ENCODE measurements around the gene NARF. TPM values are rescaled to one million over a fixed set of nuclear protein-coding genes. Genes with fewer than 3 reads are reported as not detected.

The NARF gene
- total and polyA plus RNA-seq, 4 donors, result 34.4 to 162 (median 60.9) TPM

DNA sequence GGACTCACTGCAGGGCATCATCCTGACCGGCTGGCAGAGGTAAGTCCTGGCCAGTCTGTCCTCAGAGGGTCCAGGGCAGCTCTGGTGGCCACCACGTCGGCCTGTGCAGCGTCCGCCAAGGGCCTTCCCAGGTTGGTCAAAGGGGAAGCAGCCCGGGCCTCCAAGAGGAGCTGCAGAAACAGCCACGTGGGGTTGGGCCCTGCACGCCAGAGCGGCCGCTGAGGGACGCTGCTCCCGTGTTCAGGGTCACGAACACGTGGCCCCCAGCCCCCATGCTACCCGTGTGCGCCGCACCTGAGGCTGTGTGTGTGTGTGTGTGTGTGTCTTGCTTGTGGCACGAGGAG, 21.2 kb upstream of the NARF start:
- Histone ChIP-seq H3K27ac (ENCODE audit: low read depth in 1 of 2, low read length in 2 of 2) (no peak overlapping the region), H3K36me3 (ENCODE audit: control insufficient read depth in 1 of 2, insufficient read depth in 2 of 2, low read length in 1 of 2) (no peaks in the 10 kb centered on the region), H3K4me1 (ENCODE audit: control insufficient read depth in 1 of 2, insufficient read depth in 2 of 2, low read length in 2 of 2) (no peaks in the 10 kb centered on the region), H3K4me3 (ENCODE audit: low read length in 2 of 2) (no peak overlapping the region), H3K9me3 (ENCODE audit: control insufficient read depth, low read length) (no peaks in the 10 kb centered on the region), H3K27me3 (ENCODE audit: control insufficient read depth in 1 of 2, insufficient read depth in 2 of 2, low read length in 1 of 2) (no peaks in the 10 kb centered on the region)
- 86 to 92% methylated on average over 18 of the region's 18 CpGs for WGBS, 2 donors
- ATAC-seq (ENCODE audit: low FRiP score) (no peak), DNase-seq (no peak)
- intact Hi-C loops (cut with DNase I), result no loop called here

- Histone ChIP-seq H3K4me3 (ENCODE audit: low read length in 2 of 2) (no peak overlapping the region), H3K27ac (ENCODE audit: low read depth in 1 of 2, low read length in 2 of 2) (no peak overlapping the region), H3K4me1 (ENCODE audit: control insufficient read depth in 1 of 2, insufficient read depth in 2 of 2, low read length in 2 of 2) (no peaks in the 10 kb centered on the region), H3K36me3 (ENCODE audit: control insufficient read depth in 1 of 2, insufficient read depth in 2 of 2, low read length in 1 of 2) (no peaks in the 10 kb centered on the region), H3K9me3 (ENCODE audit: control insufficient read depth, low read length) (no peaks in the 10 kb centered on the region), H3K27me3 (ENCODE audit: control insufficient read depth in 1 of 2, insufficient read depth in 2 of 2, low read length in 1 of 2) (no peaks in the 10 kb centered on the region)
- ATAC-seq (ENCODE audit: low FRiP score) (no peak), DNase-seq (peak in 1 of 2 donors; percentile 68)
- WGBS, 2 donors, result 84 to 87% methylated on average over 26 of the region's 26 CpGs
- intact Hi-C loops (cut with DNase I), result no loop called here
Observed at GRCh38 chr17:82438401-82439193, 19.9 kb upstream of the NARF start.

DNA sequence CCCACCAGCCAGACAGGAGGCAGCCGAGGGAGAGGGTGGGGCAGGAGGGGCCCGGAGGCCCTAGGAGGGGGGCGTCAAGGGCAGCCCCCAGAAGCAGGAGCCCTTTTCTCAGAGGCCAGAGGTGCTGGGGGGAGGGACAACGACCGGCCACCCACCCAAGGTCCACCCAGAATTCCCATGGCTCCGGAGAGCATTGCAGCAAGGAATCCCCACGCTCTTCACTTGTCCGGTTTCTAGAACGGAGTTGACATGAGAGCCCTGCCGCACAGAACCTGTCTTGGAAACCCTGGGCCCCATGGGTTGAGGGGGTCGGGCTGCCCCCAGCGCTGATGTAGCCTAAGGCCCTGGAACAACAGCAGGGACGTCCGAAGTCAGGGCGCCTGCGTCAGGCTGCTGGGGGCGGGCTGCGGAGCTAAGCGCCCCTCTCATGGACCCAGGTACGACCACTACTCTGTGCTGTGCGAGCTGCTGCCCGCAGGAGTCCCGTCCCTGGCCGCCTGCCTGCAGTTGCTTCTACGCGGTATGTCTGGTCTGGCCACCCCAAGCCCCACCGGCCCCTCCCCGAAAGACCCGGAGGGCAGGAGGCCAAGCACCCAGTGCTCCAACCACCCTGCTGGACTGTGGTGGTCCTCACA, 19.2 kb upstream of the NARF start:
- Histone ChIP-seq H3K4me3 (ENCODE audit: low read length in 2 of 2) (no peak overlapping the region), H3K9me3 (ENCODE audit: control insufficient read depth, low read length) (no peaks in the 10 kb centered on the region), H3K36me3 (ENCODE audit: control insufficient read depth in 1 of 2, insufficient read depth in 2 of 2, low read length in 1 of 2) (no peaks in the 10 kb centered on the region), H3K27ac (ENCODE audit: low read depth in 1 of 2, low read length in 2 of 2) (no peak overlapping the region), H3K27me3 (ENCODE audit: control insufficient read depth in 1 of 2, insufficient read depth in 2 of 2, low read length in 1 of 2) (no peaks in the 10 kb centered on the region), H3K4me1 (ENCODE audit: control insufficient read depth in 1 of 2, insufficient read depth in 2 of 2, low read length in 2 of 2) (no peaks in the 10 kb centered on the region)
- ATAC-seq (ENCODE audit: low FRiP score), result no peak
- intact Hi-C loops (cut with DNase I), result no loop called here
- 85 to 86% methylated on average over 29 of the region's 29 CpGs for WGBS, 2 donors
- DNase-seq, result peak in 1 of 2 donors; percentile 70

- Histone ChIP-seq H3K36me3 (ENCODE audit: control insufficient read depth in 1 of 2, insufficient read depth in 2 of 2, low read length in 1 of 2) (no peaks in the 10 kb centered on the region), H3K9me3 (ENCODE audit: control insufficient read depth, low read length) (no peaks in the 10 kb centered on the region), H3K4me3 (ENCODE audit: low read length in 2 of 2) (no peak overlapping the region), H3K4me1 (ENCODE audit: control insufficient read depth in 1 of 2, insufficient read depth in 2 of 2, low read length in 2 of 2) (no peaks in the 10 kb centered on the region), H3K27me3 (ENCODE audit: control insufficient read depth in 1 of 2, insufficient read depth in 2 of 2, low read length in 1 of 2) (no peaks in the 10 kb centered on the region), H3K27ac (ENCODE audit: low read depth in 1 of 2, low read length in 2 of 2) (no peak overlapping the region)
- intact Hi-C loops (cut with DNase I), result no loop called here
- DNase-seq (peak in 1 of 2 donors; percentile 70), ATAC-seq (ENCODE audit: low FRiP score) (no peak)
- 93 to 94% methylated on average over 33 to 34 of the region's 34 CpGs for WGBS, 2 donors
Observed at GRCh38 chr17:82439829-82440365, 18.6 kb upstream of the NARF start.

DNA sequence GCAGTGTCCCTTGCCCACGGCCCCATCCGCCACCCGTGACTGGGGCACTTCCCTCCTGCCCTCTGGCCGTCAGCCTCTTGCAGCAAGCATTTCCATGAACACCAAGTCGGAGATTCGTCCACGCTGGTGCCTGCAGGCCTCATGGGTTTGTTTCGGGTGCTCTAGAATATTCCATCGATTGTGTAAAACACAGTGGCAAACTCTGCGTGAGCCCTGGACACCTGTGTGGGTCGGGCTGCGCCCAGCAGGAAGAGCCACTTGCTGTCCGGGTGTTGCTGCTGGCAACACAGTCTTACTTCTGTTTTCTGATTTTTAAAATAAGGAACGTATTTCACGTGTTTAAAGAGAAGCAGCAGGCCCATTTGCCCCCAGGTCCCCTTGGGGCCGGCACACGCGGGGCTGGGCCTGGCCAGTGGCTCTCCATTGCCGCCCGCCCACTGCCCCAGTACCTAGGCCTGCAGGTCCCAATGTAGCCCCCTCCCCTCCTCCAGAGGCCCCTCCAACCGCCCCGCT, 18.0 kb upstream of the NARF start:
- Histone ChIP-seq H3K4me1 (ENCODE audit: control insufficient read depth in 1 of 2, insufficient read depth in 2 of 2, low read length in 2 of 2) (no peaks in the 10 kb centered on the region), H3K4me3 (ENCODE audit: low read length in 2 of 2) (no peak overlapping the region), H3K36me3 (ENCODE audit: control insufficient read depth in 1 of 2, insufficient read depth in 2 of 2, low read length in 1 of 2) (no peaks in the 10 kb centered on the region), H3K9me3 (ENCODE audit: control insufficient read depth, low read length) (no peaks in the 10 kb centered on the region), H3K27ac (ENCODE audit: low read depth in 1 of 2, low read length in 2 of 2) (no peak overlapping the region), H3K27me3 (ENCODE audit: control insufficient read depth in 1 of 2, insufficient read depth in 2 of 2, low read length in 1 of 2) (no peaks in the 10 kb centered on the region)
- intact Hi-C loops (cut with DNase I), result no loop called here
- ATAC-seq (ENCODE audit: low FRiP score) (no peak), DNase-seq (peak in 1 of 2 donors; percentile 73)
- WGBS, 2 donors, result 83 to 85% methylated on average over 22 of the region's 22 CpGs

DNA sequence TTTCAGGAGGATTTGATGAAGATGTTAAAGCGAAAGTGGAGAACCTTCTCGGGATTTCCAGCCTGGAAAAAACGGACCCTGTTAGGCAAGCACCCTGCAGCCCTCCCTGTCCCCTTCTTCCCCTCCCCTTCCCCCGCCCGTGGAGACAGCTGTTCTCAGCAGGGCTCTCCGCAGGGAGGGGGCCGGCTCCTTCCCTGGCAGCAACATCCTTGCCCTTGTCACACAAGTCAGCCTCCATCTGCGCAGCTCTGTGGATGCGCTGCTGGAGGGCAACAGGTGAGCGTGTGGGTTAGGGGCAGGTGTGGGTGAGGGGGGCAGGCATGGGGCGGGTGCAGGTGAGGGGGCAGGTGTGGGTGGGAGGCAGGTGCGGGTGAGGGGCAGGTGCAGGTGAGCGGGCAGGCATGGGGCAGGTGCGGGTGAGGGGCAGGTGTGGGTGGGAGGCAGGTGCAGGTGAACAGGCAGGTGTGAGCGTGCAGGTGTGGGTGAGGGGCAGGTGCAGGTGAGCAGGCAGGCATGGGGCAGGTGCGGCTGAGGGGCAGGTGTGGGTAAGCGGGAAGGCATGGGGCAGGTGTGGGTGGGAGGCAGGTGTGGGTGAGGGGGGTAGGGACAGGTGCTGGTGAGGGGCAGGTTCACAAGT, 17.4 kb upstream of the NARF start:
- no peaks in the 10 kb centered on the region for H3K27me3 ChIP-seq (ENCODE audit: control insufficient read depth in 1 of 2, insufficient read depth in 2 of 2, low read length in 1 of 2)
- H3K27ac ChIP-seq (ENCODE audit: low read depth in 1 of 2, low read length in 2 of 2), result no peak overlapping the region
- H3K9me3 ChIP-seq (ENCODE audit: control insufficient read depth, low read length), result no peaks in the 10 kb centered on the region
- no peaks in the 10 kb centered on the region for H3K4me1 ChIP-seq (ENCODE audit: control insufficient read depth in 1 of 2, insufficient read depth in 2 of 2, low read length in 2 of 2)
- WGBS, 2 donors, result 65 to 69% methylated on average over 17 of the region's 17 CpGs
- no peaks in the 10 kb centered on the region for H3K36me3 ChIP-seq (ENCODE audit: control insufficient read depth in 1 of 2, insufficient read depth in 2 of 2, low read length in 1 of 2)
- no peak overlapping the region for H3K4me3 ChIP-seq (ENCODE audit: low read length in 2 of 2)
- DNase-seq (peak; percentile 69 to 81), ATAC-seq (ENCODE audit: low FRiP score) (no peak)
- intact Hi-C loops (cut with DNase I), result no loop called here

DNA sequence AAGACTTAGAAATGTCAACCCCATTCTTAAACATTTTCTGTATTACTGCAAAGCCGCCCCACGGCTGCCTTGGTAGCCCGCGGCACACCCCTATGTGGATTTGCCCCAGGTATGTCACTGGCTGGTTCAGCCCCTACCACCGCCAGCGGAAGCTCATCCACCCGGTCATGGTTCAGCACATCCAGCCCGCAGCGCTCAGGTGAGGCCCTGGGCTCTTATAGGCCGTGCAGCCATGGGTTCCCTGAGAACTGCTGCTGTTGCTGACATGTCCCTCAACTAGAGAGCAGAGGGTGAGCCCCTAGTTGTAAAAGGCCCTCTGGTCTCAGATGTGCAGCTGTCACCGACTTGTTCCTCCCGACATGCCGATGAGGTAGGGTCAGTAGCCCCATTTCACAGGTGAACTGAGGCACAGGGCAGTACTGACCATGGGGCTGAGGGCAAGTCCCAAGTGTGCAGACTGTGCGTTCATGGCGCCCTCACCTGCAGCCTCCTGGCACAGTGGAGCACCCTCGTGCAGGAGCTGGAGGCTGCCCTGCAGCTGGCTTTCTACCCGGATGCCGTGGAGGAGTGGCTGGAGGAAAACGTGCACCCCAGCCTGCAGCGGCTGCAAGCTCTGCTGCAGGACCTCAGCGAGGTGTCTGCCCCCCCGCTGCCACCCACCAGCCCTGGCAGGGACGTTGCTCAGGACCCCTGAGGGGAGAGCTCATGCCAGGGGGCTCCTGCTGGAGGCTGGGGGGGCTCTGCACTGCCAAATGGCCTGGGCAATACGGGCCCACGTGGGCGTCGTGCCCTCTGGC, 16.7 kb upstream of the NARF start:
- Histone ChIP-seq H3K27me3 (ENCODE audit: control insufficient read depth in 1 of 2, insufficient read depth in 2 of 2, low read length in 1 of 2) (no peaks in the 10 kb centered on the region), H3K9me3 (ENCODE audit: control insufficient read depth, low read length) (no peaks in the 10 kb centered on the region), H3K4me1 (ENCODE audit: control insufficient read depth in 1 of 2, insufficient read depth in 2 of 2, low read length in 2 of 2) (no peaks in the 10 kb centered on the region), H3K4me3 (ENCODE audit: low read length in 2 of 2) (no peak overlapping the region), H3K36me3 (ENCODE audit: control insufficient read depth in 1 of 2, insufficient read depth in 2 of 2, low read length in 1 of 2) (no peaks in the 10 kb centered on the region), H3K27ac (ENCODE audit: low read depth in 1 of 2, low read length in 2 of 2) (no peak overlapping the region)
- no peak for DNase-seq
- intact Hi-C loops (cut with DNase I), result no loop called here
- 83 to 84% methylated on average over 27 of the region's 27 CpGs for WGBS, 2 donors
- no peak for ATAC-seq (ENCODE audit: low FRiP score)
